Kidney (tissue), 14 donors: ENCODE results near the gene KCNT1. TPM values are rescaled to one million over a fixed set of nuclear protein-coding genes. Genes with fewer than 3 reads are reported as not detected.

Experiments used
- DNase-seq, 5 donors: peaks; one replicate each; pipeline ENCODE4 v3.0.0-alpha.2; 2013 to 2020
- FAIRE-seq: peaks from 2 replicates; lab custom pipeline; 2012; peaks lifted over from hg19 to GRCh38; lab: Jason Lieb, UNC
- H3K27ac ChIP-seq, 2 donors: one replicate each; pipeline ENCODE4 v1.7.0; 2013; ENCODE audit warnings: low read depth in 2 of 2, low read length in 2 of 2, inconsistent platforms in 1 of 2
- H3K27me3 ChIP-seq: one replicate; pipeline ENCODE4 v1.7.1; 2013; ENCODE audit warnings: low read length, inconsistent platforms; ENCODE audit not compliant: control insufficient read depth, insufficient read depth
- H3K36me3 ChIP-seq, 3 donors: one replicate each; pipeline versions ENCODE4 v1.7.0 to v1.7.1; 2013; ENCODE audit warnings: low read length in 3 of 3, control low read depth in 1 of 3, inconsistent platforms in 1 of 3; ENCODE audit not compliant: insufficient read depth in 3 of 3, control insufficient read depth in 2 of 3
- H3K4me1 ChIP-seq, 3 donors: one replicate each; pipeline versions ENCODE4 v1.7.0 to v1.7.1; 2013; ENCODE audit warnings: low read length in 3 of 3, inconsistent platforms in 1 of 3, low read depth in 1 of 3; ENCODE audit not compliant: control insufficient read depth in 2 of 3, insufficient read depth in 2 of 3
- H3K4me3 ChIP-seq, 3 donors: one replicate each; pipeline versions ENCODE4 v1.7.0 to v1.8.1; 2013; ENCODE audit warnings: low read length in 3 of 3, control low read depth in 1 of 3, inconsistent platforms in 1 of 3
- H3K9ac ChIP-seq, 3 donors: one replicate each; pipeline versions ENCODE4 v1.7.0 to v1.7.1; 2013; ENCODE audit warnings: low read length in 3 of 3, control low read depth in 1 of 3, inconsistent platforms in 1 of 3
- H3K9me3 ChIP-seq, 3 donors: one replicate each; pipeline versions ENCODE4 v1.7.0 to v1.7.1; 2013; ENCODE audit warnings: low read length in 3 of 3, control low read depth in 1 of 3, inconsistent platforms in 1 of 3; ENCODE audit not compliant: control insufficient read depth in 2 of 3, insufficient read depth in 1 of 3
- CTCF ChIP-seq: IDR thresholded peaks from 3 replicates; pipeline ENCODE4 v1.5.1; 2012; ENCODE audit warnings: mild to moderate bottlenecking, moderate library complexity, borderline replicate concordance; ENCODE audit not compliant: insufficient read depth; ENCODE audit errors: extremely low read depth
- intact Hi-C: fragments of 100-400 bp; cut with DNase I; formaldehyde crosslinking; loops from one replicate; pipeline ENCODE4 v1.11.1; 2022
- polyA plus RNA-seq: library from polyadenylated mRNA; stranded (reverse); fragments of 350-450 nt; fragmentation: Illumina TruSeq; extraction: RNeasy Lipid Tissue Mini Kit (QIAGEN cat#74804); gene quantifications from one replicate; pipeline ENCODE4 v1.2.3, GENCODE V29; 2014; ENCODE audit warnings: low read depth, low replicate concordance; ENCODE audit not compliant: insufficient read depth
- total RNA-seq: library from RNA; stranded (reverse); fragmentation: NEBNext Ultra II Directional; extraction: Animal tissue kit (Norgen Biotek cat#: 25700); gene quantifications from one replicate; pipeline ENCODE4 v1.2.1, GENCODE V29; 2021
- donor health status: control.
- donor health status: control.
- donor health status: control.
- donor health status: control.
- donor health status: control.
- donor health status: DM: yes; HTN: yes; CAD: no.
- donor health status: Normal renal cell carcinoma (clear cell type).

The KCNT1 gene
- total and polyA plus RNA-seq, 2 donors from 2014 or later = 0.15 TPM; not detected in 1

- Histone ChIP-seq H3K9me3 (peaks cover 0 to 9% (median 3%) of the 10 kb centered on the region in 3 donors), H3K9ac (no peak overlapping the region), H3K27ac (no peak overlapping the region), H3K4me3 (no peak overlapping the region), H3K27me3 (no peaks in the 10 kb centered on the region), H3K36me3 (peaks cover 3 to 19% (median 19%) of the 10 kb centered on the region in 3 donors), H3K4me1 (no peaks in the 10 kb centered on the region)
- no peak for TF ChIP-seq CTCF
- intact Hi-C loops = no loop called here
- FAIRE-seq = no peak
- no peak for DNase-seq
These were observed 123.6 kb downstream of the KCNT1 start for GRCh38 chr9:135825435-135826187.

GRCh38 chr9:135826188-135826545 lies 124.2 kb downstream of the KCNT1 start:
- H3K4me3 ChIP-seq = no peak overlapping the region
- no peak for TF ChIP-seq CTCF
- H3K9me3 ChIP-seq = peaks cover 0 to 9% (median 3%) of the 10 kb centered on the region in 3 donors
- no peak overlapping the region for H3K9ac ChIP-seq
- FAIRE-seq (no peak), DNase-seq (no peak)
- H3K36me3 ChIP-seq = peaks cover 3 to 19% (median 16%) of the 10 kb centered on the region in 3 donors
- intact Hi-C loops = no loop called here
- H3K27ac ChIP-seq = no peak overlapping the region
- no peaks in the 10 kb centered on the region for H3K4me1 ChIP-seq
- no peaks in the 10 kb centered on the region for H3K27me3 ChIP-seq

GRCh38 chr9:135827301-135827700 lies 125.3 kb downstream of the KCNT1 start:
- no peak for TF ChIP-seq CTCF
- Histone ChIP-seq H3K9me3 (peaks cover 0 to 9% (median 3%) of the 10 kb centered on the region in 3 donors), H3K27ac (no peak overlapping the region), H3K4me1 (no peaks in the 10 kb centered on the region), H3K9ac (no peak overlapping the region), H3K27me3 (no peaks in the 10 kb centered on the region), H3K4me3 (no peak overlapping the region), H3K36me3 (peaks cover 3 to 16% (median 15%) of the 10 kb centered on the region in 3 donors)
- intact Hi-C loops = no loop called here
- no peak for DNase-seq
- no peak for FAIRE-seq
